HG03175 (cell line): ENCODE measurements around the gene PRSS16.
A peak's percentile ranks its signal among the peaks of the same experiment; 100 is the strongest.
"Not testable (repeated sequence)": the region's sequence is repeated elsewhere in the genome, so short reads cannot be mapped to it uniquely, and the experiment has no call there.

Source experiments
- ATAC-seq: cut with Tn5 transposase; IDR thresholded peaks from one replicate; pipeline ENCODE4 v1.9.1; 2021; ENCODE audit warnings: mild to moderate bottlenecking, moderate library complexity; ENCODE audit not compliant: unreplicated experiment

Gene PRSS16

GRCh38 chr6:27242589-27243265 lies 4.8 kb upstream of the PRSS16 start:
- ATAC-seq: no peak

GRCh38 chr6:27248783-27249182 lies 1.3 kb downstream of the PRSS16 start:
- no peak for ATAC-seq

DNA sequence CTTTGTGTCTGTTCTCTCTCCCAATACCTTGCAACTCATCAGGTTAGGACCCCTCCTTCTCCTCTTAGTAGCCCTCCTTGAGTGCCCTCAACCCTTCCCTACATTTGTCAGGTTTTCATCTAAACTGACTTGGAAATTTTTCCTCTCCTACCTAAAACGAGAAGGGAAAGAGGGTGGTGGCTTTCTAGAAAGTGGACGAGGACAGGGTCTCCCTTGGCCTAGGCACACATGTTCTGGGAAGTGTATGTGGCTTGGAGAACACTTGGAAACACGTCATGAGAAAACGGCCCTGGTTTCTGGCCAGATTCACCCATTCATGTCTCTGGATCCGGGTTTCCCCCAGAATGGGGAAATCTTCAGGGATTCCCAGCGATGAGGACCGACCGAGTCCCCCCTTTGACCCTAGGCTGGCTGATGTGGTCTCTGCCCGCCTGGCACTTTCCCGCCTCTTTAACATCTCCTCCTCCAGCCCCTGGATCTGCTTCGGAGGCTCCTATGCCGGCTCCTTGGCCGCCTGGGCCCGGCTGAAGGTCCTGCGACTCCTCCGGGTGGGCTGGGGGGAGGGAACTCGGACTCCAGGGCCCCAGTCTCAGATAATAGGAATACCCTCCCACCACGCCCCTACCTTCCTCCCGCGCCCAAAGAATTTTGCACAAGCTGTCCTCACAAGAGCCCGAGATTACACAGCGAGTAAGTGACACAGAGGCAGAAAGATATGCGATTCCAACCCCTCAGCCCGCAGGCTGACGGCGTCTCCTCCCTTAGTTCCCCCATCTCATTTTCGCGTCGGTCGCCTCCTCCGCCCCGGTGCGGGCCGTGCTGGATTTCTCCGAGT lies 3.0 kb downstream of the PRSS16 start:
- no peak for ATAC-seq

DNA sequence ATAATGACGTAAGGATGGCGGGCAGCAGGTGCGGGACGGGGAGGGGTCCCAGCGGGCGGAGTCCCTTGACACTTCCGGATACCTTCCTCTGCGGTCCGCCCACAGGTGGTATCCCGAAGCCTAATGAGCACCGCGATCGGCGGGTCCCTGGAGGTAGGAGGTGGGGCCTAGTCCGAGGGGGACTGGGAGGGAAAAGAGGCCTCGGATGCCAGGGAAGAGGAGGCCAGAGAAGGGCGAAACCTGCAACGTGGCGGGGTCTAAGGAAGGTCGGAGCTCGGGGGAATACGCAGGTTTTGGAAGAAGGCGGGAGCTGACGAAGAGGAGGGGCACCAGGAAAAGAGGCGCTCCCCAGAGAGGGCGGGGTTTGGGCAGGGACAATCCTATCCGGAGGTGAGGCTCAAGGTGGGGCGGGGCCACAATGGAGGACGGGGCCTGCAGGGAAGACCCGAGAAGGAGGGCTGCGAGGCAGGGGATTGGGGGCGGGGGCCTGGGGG lies 3.7 kb downstream of the PRSS16 start:
- peak; percentile 65 for ATAC-seq

DNA sequence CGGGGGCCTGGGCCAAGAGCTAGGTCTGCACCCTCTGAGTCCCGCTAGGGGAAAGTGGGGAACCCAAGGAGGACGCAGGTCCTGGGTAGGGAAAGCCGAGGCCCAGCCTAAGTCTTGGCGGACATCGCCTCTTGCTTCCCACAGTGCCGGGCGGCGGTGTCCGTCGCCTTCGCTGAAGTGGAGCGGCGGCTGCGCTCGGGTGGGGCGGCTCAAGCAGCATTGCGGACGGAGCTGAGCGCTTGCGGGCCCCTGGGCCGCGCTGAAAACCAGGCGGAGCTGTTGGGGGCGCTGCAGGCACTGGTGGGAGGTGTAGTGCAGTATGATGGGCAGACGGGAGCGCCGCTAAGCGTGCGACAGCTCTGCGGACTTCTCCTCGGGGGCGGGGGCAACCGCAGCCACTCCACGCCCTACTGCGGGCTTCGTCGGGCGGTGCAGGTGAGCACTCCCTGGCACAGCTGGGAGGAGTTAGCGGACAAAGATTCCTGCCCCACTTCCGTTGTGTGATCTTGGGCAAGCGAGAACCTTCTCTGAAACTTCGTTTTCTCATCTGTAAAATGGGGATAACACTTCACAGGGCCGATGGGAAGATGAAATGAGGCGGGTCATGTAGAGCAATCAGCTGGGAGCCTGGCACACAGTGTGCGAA lies 4.2 kb downstream of the PRSS16 start:
- ATAC-seq: peak; percentile 87

DNA sequence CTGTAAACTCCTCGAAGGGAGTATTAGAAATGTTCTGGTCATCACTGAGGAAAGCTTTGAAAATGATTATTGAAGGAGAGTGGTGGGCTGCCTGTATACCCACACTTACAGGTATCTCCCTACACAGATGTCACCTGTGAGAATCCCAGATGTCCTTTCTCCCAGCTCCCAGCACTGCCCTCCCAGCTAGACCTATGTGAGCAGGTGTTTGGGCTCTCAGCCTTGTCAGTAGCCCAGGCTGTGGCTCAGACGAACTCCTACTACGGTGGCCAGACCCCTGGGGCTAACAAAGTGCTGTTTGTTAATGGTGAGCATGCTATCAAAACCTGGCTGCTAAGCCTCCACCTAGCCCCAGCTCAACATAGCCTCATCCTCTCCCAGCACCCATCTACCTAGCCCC lies 7.1 kb downstream of the PRSS16 start:
- no peak for ATAC-seq

GRCh38 chr6:27255866-27256265 lies 8.4 kb downstream of the PRSS16 start:
- ATAC-seq: no peak

GRCh38 chr6:27260369-27260768 lies 12.9 kb downstream of the PRSS16 start:
- ATAC-seq: no peak

GRCh38 chr6:27260836-27261375 lies 13.4 kb downstream of the PRSS16 start:
- ATAC-seq: no peak

GRCh38 chr6:27263886-27264285 lies 16.4 kb downstream of the PRSS16 start:
- no peak for ATAC-seq

DNA sequence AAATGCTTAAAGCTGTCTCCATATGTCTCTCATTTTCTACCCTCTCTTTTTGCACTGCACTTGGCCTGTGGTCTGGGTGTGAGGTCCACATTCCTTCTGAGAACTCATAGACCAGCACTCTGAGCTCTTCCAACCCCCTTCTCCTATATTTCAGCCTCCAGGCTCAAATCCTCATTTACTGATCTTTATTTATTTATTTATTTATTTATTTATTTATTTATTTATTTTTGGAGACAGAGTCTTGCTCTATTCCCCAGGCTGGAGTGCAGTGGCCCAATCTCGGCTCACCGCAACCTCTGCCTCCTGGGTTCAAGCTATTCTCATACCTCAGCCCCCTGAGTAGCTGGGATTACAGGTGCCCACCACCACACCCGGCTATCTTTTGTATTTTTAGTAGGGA lies 19.5 kb downstream of the PRSS16 start:
- ATAC-seq: not testable (repeated sequence)

- ATAC-seq: no peak
These were observed 20.4 kb downstream of the PRSS16 start for GRCh38 chr6:27267857-27268434.

DNA sequence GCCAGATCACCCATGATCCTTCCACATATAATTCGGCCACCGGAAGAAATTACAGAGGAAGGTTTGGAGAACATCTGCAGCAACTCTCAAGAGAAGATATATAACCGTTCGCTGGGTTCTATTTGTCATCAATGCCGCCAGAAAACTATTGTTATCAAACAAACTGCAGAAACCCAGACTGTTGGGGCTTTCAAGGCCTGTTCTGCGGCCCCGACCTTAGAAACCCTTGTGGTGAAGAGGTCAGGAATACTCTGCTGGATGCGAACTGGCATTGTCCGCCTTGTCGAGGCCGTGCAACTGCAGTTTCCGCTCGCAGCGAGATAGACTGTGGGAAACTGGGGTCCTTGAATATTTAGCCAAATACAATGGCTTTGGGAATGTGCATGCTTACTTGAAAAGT lies 21.3 kb downstream of the PRSS16 start:
- no peak for ATAC-seq

- ATAC-seq: no peak
These were observed 26.3 kb downstream of the PRSS16 start for GRCh38 chr6:27273783-27274182.

DNA sequence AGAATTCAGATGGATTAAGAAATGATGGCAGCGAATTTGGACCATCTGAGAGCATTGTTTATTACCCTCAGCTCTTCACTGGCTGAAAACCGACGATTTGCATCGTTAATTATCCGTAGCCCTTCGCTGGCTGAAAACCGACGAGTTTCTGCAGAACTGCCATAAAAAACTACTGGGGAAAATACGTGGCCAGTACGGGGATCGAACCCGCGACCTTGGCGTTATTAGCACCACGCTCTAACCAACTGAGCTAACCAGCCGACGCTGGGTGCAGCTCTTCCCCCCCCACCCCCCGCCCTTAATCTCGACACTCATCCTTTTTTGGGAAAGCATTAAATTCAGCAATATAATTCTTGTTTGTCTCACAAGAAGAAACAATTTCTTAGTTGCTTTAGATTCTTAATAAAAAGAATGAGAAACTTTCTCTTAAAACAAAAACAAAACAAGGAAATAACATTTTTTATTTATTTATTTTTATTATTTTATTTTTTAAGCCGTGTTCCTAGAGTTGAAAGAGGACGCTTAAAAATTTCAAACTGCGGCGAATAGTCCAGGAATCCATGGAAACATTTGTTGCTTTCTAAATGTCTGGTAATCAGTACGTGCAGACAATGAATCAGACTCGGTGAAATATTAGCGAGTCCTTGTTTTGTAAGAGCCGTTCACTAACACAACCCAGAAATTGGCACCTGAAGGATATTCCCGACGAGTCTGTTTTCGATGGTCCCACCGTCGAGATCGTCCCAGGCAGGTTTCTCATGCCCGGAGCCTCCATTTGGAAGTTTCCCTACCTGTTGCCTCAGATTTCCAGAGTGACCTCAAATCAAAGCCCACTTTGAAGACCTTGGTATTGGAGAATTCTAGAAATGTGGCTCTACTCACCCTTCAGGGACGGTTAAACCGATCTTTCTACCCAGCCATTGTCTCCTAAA lies 27.8 kb downstream of the PRSS16 start:
- no peak for ATAC-seq

DNA sequence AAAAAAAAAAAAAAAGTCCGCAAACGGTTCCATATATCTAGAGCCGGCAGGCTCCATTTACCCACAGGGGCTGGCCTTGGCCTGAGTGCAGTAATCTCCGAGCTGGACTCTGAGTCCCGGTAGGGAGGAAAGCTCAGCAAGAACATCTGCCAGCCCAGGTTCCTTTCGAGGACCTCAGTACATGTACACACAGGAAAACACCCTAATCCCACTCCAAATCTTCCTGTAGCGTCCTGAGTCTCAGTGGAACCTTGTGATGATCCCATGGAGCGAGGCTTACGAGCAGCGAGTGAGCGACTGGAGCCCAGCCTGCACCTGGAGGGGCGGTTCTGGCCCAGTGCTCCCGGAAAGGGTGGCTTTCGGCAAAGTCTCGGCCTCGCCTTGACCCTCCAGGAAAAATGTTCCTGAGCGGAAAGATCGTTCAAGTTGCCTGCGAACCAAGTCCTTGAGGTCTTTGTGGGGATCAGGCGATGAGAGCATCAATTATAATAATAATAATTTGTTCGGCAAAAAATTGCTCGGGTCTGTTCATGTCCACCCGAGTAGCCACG lies 32.1 kb downstream of the PRSS16 start:
- no peak for ATAC-seq

- no peak for ATAC-seq
These were observed 32.6 kb downstream of the PRSS16 start for GRCh38 chr6:27280064-27280539.

GRCh38 chr6:27280540-27281000 lies 33.1 kb downstream of the PRSS16 start:
- ATAC-seq: no peak

GRCh38 chr6:27281105-27281539 lies 33.6 kb downstream of the PRSS16 start:
- no peak for ATAC-seq
